Measurements from ENCODE around the gene AADAC. TPM values are rescaled to one million over a fixed set of nuclear protein-coding genes. Genes with fewer than 3 reads are reported as not detected.
"Not testable (repeated sequence)": the region's sequence is repeated elsewhere in the genome, so short reads cannot be mapped to it uniquely, and the experiment has no call there.

The AADAC gene
- total RNA-seq, 1 donor from 2014 or later: not detected

DNA sequence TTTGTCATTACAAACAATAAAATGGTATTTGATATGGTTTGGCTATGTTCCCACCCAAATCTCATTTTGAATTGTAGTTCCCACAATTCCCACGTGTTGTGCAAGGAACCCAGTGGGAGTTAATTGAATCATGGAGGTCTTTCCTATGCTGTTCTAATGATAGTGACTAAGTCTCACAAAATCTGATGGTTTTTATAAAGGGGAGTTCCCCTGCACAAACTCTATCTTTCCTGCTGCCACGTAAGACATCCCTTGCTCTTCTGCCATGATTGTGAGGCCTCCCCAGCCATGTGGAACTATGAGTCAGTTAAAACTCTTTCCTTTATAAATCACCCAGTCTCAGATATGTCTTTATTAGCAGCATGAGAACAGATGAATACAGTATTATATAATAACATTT, 15.4 kb upstream of the AADAC start:
- no peak for DNase-seq

GRCh38 chr3:151800431-151800830, 13.5 kb upstream of the AADAC start:
- no peak for DNase-seq

- no peak for DNase-seq
Observed at GRCh38 chr3:151804267-151804666, 9.6 kb upstream of the AADAC start.

- DNase-seq: no peak
Observed at GRCh38 chr3:151806838-151807237, 7.1 kb upstream of the AADAC start.

- not testable (repeated sequence) for DNase-seq
Observed at GRCh38 chr3:151808926-151809325, 5.0 kb upstream of the AADAC start.

DNA sequence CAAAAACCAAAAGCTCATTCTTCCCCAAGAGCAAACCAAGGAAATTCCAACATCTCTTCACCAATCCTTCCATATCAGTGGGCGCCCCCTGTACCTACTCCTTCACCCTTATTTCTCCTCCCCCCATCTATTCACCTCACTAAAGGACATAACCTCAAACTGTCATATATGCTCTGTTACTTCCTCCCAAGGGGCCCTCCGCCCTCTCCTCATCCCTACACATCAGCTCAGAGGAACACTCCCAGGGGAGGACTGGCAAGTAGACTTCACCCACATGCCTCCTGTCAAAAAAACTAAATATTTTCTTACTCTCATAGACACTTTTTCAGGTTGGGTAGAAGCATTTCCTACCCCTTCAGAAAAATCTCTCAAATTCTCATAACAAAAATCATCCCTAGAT, 2.4 kb upstream of the AADAC start:
- no peak for DNase-seq

DNA sequence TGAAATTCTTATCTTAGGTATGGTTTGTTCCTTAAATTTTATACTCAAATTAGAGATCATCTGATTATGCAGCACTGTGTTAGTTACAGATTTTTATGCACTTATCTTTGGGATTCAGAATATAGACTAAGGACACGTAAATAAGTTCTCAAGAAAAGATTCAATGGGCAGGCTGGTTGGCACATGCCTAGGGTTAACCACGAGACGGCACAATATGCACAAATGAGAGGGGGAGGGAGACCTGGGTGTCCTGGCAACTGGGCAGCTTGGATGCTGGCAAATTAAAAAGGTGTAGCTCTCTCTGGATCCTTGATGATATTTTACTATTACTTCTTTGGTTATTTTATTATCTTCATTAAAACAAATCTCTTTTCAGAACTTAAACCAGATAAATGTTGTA, 672 bp downstream of the AADAC start:
- DNase-seq: no peak

- no peak for DNase-seq
Observed at GRCh38 chr3:151816091-151816604, 2.2 kb downstream of the AADAC start.

DNA sequence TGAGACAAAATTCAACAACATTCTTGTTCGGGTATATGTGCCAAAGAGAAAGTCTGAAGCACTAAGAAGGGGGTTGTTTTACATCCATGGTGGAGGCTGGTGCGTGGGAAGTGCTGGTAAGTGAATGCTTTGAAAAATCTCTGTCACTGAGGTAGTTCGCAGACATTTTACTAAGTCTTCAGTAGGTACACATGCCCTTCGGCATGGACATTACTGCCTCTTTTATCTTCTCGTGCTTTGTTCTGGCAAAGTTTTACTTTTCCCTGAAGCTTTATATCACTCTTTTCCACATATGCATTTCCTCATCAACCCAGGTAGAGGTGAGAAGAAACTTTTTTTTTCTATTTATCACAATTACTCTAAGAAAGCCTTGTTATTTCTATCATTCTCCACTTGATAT, 3.6 kb downstream of the AADAC start:
- DNase-seq: no peak

DNA sequence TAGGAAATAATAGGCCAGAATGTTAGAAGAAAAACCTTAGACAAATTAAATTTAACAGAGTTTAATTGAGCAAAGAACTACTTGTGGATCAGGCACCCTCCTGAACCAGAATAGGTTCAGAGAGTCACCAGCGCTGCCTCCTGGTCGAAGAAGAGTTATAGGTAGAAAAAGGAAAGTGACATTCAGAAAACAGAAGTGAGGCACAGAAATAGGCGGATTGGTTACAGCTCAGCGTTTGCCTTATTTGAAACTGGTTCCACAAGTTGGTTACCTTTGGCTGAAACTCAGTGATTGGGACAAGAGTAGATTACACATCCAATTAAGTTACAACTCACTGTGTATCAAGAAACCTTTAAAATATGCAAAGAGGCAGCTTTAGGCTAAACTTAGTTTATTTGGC, 4.4 kb downstream of the AADAC start:
- DNase-seq: no peak

DNA sequence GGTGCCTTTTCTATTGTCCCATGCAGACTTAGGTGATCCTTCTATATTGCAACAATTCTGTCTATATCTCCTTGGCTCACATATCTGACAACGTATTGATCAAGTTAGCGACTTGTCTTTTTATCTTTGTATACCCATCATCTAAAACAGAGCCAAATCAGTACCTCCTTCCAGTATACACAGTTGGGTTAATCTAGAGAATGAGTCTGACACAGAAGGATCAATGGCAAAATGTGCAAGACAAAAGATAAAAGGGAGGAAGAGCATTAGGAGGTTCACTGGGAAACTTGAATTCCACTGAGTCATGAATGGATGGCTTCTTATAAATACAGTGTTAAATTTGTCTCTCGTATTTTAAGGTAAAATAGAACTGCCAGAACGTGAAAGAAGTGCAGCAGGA, 6.0 kb downstream of the AADAC start:
- DNase-seq: no peak

GRCh38 chr3:151827816-151828215, 13.9 kb downstream of the AADAC start:
- DNase-seq: no peak

- DNase-seq: no peak
Observed at GRCh38 chr3:151835751-151836525, 22.0 kb downstream of the AADAC start.

GRCh38 chr3:151837057-151837456, 23.1 kb downstream of the AADAC start:
- peak; percentile 58 for DNase-seq

GRCh38 chr3:151838574-151839312, 24.8 kb downstream of the AADAC start:
- DNase-seq: peak; percentile 90

DNA sequence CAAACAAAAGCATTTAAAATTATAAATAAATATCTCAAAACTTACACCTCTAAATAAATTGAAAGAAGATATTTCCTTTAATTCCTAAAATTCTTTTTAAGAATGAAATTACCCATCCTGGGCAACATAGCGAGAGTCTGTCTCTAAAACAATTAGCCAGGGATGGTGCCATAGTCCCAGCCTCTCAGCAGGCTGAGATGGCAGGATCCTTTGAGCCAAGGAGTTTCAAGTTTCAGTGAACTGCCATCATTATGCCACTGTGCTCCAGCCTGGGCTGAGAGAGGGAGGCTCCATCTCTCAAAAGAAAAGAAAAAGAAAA, 25.4 kb downstream of the AADAC start:
- no peak for DNase-seq

DNA sequence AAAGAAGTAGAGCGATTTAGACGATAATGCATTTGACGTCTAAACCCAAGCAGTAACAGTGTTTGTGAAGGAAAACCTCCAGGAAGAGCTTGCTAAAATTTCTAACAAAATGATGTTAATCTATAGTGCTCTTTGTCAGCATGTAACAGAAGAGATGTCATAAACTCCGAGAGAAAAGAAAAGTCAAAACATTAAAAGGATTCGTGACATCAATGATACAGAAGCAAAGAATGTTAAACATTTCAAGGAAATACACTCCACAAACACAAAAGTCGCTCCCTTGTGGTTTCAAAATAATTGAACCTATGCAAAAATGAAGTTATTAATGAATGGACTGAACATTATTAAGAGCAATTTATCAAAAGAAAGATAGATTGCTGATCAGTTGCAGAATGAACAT, 27.9 kb downstream of the AADAC start:
- DNase-seq: no peak

DNA sequence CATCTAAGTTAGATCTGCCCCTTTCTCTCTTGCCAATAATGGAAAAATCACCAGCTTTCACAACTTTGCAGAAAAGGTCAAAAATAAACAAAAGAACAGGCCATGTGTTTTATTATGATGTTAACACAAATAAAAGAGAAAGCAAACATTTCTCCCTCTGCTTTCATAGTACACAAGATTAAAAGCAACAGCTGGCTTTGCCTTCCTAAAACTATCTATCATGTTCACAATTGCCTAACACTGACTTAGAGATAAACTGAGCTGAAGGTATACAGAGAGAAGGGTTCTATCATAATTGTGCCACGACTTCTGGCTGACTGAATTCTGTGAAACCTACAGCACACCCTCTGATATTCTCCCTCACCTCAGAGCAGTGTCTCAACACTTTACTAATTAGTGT, 29.4 kb downstream of the AADAC start:
- DNase-seq: no peak

- no peak for DNase-seq
Observed at GRCh38 chr3:151845306-151845905, 31.5 kb downstream of the AADAC start.

DNA sequence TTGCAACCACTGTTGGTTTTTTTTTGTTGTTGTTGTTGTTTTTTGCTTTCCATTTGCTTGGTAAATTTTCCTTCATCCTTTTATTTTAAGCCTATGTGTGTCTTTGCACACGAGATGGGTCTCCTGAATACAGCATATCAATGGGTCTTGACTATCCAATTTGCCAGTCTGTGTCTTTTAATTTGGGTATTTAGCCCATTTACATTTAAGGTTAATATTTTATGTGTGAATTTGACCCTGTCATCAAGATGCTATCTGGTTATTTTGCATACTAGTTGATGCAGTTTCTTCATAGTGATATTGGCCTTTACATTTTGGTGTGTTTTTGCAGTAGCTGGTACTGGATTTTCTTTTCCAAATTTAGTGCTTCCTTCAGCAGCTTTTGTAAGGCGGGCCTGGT, 36.1 kb downstream of the AADAC start:
- DNase-seq: not testable (repeated sequence)

- DNase-seq: no peak
Observed at GRCh38 chr3:151852074-151852811, 38.3 kb downstream of the AADAC start.

- DNase-seq: no peak
Observed at GRCh38 chr3:151856118-151856517, 42.2 kb downstream of the AADAC start.

DNA sequence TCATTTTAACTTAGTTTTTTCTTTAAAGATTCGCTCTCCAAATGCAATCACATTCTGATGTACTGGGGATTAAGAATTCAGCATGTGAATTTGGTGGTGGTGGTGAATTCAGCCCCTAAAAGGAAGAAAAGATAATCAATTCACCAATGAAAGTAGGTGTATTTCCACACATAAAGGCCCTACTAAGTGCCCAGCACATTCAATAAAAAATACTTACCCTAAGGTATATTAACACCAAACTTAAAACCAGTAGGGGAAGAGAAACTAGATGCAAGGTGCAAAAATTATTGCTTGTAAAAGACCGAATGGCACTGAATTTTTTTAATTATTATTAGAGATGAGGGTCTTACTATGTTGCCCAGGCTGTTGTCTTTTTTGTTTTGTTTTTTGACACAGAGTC, 42.7 kb downstream of the AADAC start:
- DNase-seq: no peak
